ENCODE measurements around the gene DDX54. TPM values are rescaled to one million over a fixed set of nuclear protein-coding genes. Genes with fewer than 3 reads are reported as not detected.

The DDX54 gene
- total RNA-seq, 1 donor from 2014 or later = 54.9 TPM

GRCh38 chr12:113221181-113221996, 36.1 kb upstream of the DDX54 start, which contains the start of gene TPCN1:
Gene TPCN1, plus strand, starts transcription at chr12:113221464. Its CDS starts 5,389 bp downstream, at chr12:113226853.
- DNase-seq (peak; percentile 99), ATAC-seq (peak; percentile 98)
- Histone ChIP-seq H3K27ac (peak within 1 kb of the TSS; percentile 97), H3K36me3 (no peaks in the 10 kb centered on the region), H3K4me1 (peaks cover 45% of the 10 kb centered on the region), H3K4me3 (peak within 1 kb of the TSS; percentile 73), H3K27me3 (ENCODE audit: low read depth) (no peaks in the 10 kb centered on the region), H3K9me3 (no peaks in the 10 kb centered on the region)
- intact Hi-C loops (cut with DNase I) = no loop called here
- TF ChIP-seq, protein P1, sequence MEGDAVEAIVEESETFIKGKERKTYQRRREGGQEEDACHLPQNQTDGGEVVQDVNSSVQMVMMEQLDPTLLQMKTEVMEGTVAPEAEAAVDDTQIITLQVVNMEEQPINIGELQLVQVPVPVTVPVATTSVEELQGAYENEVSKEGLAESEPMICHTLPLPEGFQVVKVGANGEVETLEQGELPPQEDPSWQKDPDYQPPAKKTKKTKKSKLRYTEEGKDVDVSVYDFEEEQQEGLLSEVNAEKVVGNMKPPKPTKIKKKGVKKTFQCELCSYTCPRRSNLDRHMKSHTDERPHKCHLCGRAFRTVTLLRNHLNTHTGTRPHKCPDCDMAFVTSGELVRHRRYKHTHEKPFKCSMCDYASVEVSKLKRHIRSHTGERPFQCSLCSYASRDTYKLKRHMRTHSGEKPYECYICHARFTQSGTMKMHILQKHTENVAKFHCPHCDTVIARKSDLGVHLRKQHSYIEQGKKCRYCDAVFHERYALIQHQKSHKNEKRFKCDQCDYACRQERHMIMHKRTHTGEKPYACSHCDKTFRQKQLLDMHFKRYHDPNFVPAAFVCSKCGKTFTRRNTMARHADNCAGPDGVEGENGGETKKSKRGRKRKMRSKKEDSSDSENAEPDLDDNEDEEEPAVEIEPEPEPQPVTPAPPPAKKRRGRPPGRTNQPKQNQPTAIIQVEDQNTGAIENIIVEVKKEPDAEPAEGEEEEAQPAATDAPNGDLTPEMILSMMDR (IDR thresholded peaks at IDR 0.05) = no peak

DNA sequence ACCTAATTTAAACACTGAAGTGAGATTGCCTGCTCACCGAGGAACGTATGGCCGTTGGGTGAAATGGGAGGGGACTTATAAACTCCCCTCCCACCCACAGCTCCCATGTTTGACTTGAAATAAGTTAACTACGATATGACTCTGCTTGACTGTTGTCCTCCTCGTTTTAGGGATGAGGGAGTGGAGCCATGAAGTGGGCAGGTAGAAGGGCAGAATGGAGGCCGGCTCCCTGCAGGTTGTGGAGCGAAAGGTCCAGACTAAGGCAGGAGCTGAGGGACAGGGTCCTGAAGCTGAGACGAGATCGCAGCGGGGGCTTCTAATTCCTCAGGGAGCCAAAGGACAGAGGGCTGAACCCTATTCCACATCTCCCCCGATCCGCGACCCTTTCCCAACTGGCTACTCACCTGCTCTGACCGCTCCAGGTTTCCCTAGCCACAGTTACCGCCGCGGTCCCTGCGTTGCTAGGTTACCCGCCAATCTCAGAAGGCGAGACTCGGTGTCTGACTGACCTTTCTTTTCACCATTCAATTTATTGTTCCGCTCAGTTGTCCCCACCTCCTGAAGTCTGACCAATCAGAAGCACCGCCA, 35.4 kb upstream of the DDX54 start:
- Histone ChIP-seq H3K27me3 (ENCODE audit: low read depth) (no peaks in the 10 kb centered on the region), H3K27ac (peak overlapping the region; percentile 80), H3K9me3 (no peaks in the 10 kb centered on the region), H3K4me1 (peaks cover 51% of the 10 kb centered on the region), H3K4me3 (peak overlapping the region; percentile 73), H3K36me3 (no peaks in the 10 kb centered on the region)
- ATAC-seq (no peak), DNase-seq (no peak)
- intact Hi-C loops (cut with DNase I) = no loop called here
- TF ChIP-seq, protein P1 (IDR thresholded peaks at IDR 0.05) = no peak

GRCh38 chr12:113216027-113216426, 30.7 kb upstream of the DDX54 start:
- DNase-seq = no peak
- TF ChIP-seq, protein P1 (IDR thresholded peaks at IDR 0.05) = no peak
- Histone ChIP-seq H3K9me3 (no peaks in the 10 kb centered on the region), H3K27ac (no peak overlapping the region), H3K36me3 (no peaks in the 10 kb centered on the region), H3K4me1 (peaks cover 33% of the 10 kb centered on the region), H3K27me3 (ENCODE audit: low read depth) (no peaks in the 10 kb centered on the region), H3K4me3 (no peak overlapping the region)
- no peak for ATAC-seq
- intact Hi-C loops (cut with DNase I) = no loop called here

DNA sequence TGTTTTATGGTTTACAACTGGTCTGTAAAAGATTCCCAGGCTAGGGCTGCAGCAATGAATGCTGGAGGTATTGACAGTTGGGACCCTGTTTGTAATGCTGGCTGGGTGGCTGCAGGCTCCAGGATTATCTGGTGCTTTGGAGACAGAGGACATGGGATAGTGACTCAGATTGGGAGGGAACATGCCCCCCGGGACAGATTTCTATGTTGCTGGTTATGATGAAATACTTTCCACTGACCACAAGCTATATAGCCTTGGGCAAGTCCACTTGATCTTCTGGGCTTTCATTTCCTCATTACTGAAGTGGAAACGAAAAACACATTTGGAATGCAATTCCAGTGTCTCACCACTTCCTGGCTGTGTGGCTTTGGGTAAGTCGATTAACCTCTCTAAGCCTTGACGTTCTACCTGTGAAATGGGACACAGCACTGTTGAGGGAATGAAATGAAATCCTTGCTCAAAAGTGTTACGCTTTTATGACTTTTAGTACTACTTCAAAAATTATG, 29.7 kb upstream of the DDX54 start:
- peak; percentile 92 to 94 for ATAC-seq
- TF ChIP-seq, protein P1 (IDR thresholded peaks at IDR 0.05) = no peak
- Histone ChIP-seq H3K4me1 (peaks cover 31% of the 10 kb centered on the region), H3K4me3 (no peak overlapping the region), H3K9me3 (no peaks in the 10 kb centered on the region), H3K27me3 (ENCODE audit: low read depth) (no peaks in the 10 kb centered on the region), H3K27ac (peak overlapping the region; percentile 56), H3K36me3 (no peaks in the 10 kb centered on the region)
- peak; percentile 61 for DNase-seq
- intact Hi-C loops (cut with DNase I) = no loop called here

- ATAC-seq = no peak
- peaks cover 53% of the 10 kb centered on the region for H3K4me1 ChIP-seq
- no peaks in the 10 kb centered on the region for H3K9me3 ChIP-seq
- H3K27ac ChIP-seq = no peak overlapping the region
- H3K4me3 ChIP-seq = no peak overlapping the region
- TF ChIP-seq, protein P1 (IDR thresholded peaks at IDR 0.05) = no peak
- no peak for DNase-seq
- no peaks in the 10 kb centered on the region for H3K36me3 ChIP-seq
- intact Hi-C loops (cut with DNase I) = no loop called here
- no peaks in the 10 kb centered on the region for H3K27me3 ChIP-seq (ENCODE audit: low read depth)
Measured at GRCh38 chr12:113211160-113211559, 25.9 kb upstream of the DDX54 start.

All from lower lobe of right lung (tissue), 2 donors.